Suprapubic skin (tissue), 4 donors: ENCODE results near the gene SNX1.

Experiments
- CTCF ChIP-seq, 2 donors: fragments of 200-600 bp in 1 of 2; fragments of 450-650 bp in 1 of 2; sonication (generic) in 1 of 2; IDR thresholded peaks; one replicate each; pipeline ENCODE4 v1.5.1; 2016 to 2019; ENCODE audit warnings: antibody characterized with exemption in 2 of 2, mild to moderate bottlenecking in 1 of 2, moderate library complexity in 1 of 2
- EP300 ChIP-seq: sonication (generic); formaldehyde crosslinking; IDR thresholded peaks from one replicate; pipeline ENCODE4 v1.6.1; 2017; ENCODE audit warnings: antibody characterized with exemption
- POLR2A ChIP-seq, 2 donors: fragments of 450-650 bp; IDR thresholded peaks; one replicate each; pipeline ENCODE4 v1.6.1; 2017; ENCODE audit warnings: antibody characterized with exemption in 2 of 2, mild to moderate bottlenecking in 2 of 2, moderate library complexity in 2 of 2
- POLR2AphosphoS5 ChIP-seq, 3 donors: sonication (generic); formaldehyde crosslinking; IDR thresholded peaks; one replicate each; pipeline ENCODE4 v1.6.1; 2017; ENCODE audit warnings: antibody characterized with exemption in 3 of 3

DNA sequence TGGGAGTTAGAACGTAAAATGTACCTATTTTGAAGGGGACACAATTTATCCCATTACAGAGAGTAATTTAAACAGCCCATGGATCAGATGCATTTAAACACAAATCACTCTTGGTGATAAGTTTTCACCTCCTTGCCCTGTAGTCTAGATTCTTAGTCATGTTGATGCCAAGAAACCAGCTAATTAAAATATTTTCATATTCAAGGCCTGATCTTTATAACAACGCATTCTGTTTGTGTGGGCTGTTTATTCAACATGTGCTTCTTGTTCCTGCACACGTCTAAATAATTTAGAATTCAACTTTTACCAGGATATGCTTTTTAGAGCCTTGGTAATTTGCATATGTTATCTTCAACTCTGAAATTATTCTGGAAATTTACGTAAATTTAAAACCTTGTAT is 25.8 kb downstream of the SNX1 start:
- no peak for TF ChIP-seq CTCF (IDR thresholded peaks at IDR 0.05)
- TF ChIP-seq POLR2A (IDR thresholded peaks at IDR 0.05), result no peak
- TF ChIP-seq EP300, result no peak
- no peak for TF ChIP-seq POLR2AphosphoS5 (IDR thresholded peaks at IDR 0.05)
